ENCODE measurements around the gene IDH1.
A peak's percentile ranks its signal among the peaks of the same experiment; 100 is the strongest.
"Not testable (repeated sequence)": the region's sequence is repeated elsewhere in the genome, so short reads cannot be mapped to it uniquely, and the experiment has no call there.

IDH1 gene

DNA sequence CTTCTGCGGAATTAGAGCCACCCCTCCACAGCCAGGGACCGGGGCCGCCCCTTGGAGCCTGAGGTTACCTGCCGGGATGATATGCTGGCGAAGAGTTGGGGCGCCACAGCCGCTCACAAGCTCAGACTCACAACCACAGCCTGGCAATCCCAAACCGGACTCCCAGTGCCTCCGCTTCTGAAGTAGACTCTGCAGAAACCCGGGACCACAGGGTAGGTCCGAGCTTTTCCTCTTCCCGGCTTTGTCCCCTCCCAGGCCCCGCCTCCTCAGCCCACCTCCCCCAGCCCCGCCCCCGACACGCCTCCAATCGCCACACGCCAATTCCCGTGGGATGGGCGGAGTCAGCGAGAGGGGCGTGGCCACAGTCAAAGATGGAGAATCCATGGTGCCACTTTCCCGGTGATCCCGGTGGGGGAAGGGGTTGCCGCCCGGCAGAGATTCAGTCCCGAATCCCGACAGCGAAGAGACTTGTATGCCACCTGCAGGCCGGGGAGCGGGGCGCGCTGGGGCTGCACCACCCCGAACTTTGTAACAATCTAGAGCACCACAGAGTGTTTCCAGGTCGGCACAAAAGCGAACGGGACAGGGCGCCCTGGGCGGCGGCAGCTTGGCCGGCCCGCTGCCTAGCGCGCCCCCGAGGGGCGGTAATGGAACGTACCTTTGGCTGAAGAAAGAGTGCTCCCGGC is at the start of gene IDH1:
TSS of gene IDH1 (minus strand) at position 201 of the 686 bp plus-strand sequence. CDS start 3,520 bp downstream, outside the sequence.
- peak; percentile 84 for DNase-seq

DNA sequence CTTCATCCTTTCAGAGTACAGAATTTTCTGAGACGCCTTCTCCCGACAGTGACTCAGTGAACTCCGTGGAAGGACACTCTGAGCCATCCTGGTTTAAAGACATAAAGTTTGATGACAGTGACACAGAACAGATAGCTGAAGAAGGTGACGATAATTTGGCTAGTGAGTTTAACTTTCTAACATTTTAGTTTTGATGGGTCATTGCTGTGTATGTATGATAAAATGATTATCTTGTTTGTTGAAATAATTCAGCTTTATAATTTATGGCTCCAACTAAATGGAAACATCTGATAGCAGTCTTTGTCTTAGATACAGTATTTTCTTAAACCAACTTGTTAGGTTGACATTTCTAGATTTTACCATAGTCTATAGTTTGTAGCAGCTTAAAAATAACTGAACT is 49.3 kb upstream of the IDH1 start:
- DNase-seq, result no peak

- no peak for DNase-seq
Observed at GRCh38 chr2:208300847-208301618, 46.2 kb upstream of the IDH1 start.

DNA sequence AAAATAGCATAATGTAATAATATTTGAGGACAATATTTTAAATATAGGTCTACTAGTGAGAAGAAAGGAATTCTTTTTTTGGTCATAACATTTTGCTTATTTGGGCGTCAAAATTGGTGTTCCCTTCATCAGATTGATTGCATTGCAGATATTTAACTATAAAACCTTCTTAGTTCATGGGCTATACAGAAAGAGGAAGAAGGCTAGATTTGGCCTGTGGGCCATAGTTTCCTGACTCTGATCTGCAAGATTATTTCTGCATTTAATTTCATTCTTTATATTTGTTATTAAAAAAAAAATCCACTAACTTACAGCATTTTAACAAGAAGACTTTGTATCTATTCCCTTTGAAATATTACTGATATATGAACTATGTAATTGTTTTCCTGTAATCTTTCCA is 43.1 kb upstream of the IDH1 start:
- DNase-seq, result no peak

DNA sequence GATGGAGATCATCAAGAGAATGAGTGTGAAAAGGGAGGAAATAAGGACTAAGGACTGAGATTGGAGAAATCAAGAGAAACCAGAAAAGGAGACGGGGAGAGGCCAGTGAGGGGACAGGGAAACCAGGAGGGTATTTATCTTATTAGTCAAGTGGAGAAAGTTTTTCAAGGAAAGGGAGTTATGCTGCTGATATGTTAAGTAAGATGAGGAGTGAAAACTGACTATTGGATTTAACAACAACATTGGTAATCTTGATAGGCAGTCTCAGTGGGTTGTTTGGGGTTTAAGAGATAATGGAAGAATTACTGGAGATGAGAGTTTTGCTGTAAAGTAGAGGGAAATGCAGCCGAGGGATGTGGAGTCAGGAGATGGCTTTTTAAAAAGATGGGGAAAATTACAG is 41.7 kb upstream of the IDH1 start:
- no peak for DNase-seq

DNA sequence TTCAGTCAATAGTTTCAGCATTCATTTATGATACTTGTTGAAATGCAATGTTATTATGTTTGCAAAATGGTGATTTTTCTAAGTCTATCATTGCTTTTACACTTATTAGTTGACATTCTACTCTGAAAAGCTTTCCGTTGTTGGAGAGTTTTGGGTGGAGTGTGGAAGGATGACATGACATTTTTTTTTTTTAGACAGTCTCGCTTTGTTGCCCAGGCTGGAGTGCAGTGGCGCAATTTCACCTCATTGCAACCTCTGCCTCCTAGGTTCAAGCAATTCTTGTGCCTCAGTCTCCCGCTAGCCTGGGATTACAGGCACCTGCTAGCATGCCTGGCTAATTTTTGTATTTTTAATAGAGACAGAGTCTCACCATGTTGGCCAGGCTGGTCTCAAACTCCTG is 41.0 kb upstream of the IDH1 start:
- DNase-seq, result no peak

DNA sequence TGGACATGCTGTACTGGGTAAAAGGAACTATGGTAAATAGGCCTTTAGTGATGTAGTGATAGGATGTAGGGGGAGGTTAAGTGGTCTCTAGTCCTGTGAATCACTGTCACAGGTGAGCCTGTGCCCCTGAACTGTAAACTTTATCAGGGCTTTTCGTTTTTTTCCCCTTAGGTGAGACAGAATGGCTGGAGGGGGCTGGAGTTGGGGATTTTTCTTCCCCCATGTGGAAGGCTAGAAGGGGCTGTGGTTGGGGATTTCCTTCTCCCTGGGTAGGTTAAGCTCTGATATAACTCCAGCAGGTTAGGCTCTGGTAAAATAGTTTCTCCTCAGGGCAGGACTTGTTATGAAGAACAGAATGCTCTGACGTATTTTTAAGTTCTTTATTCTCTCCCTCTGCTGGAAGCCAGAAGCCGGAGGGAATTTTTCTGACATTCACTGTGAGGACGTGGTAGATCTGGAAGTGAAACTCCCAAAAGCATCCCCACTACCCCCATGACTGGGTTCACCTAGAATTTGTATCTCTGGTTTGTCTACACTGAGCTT is 39.7 kb upstream of the IDH1 start:
- no peak for DNase-seq

- no peak for DNase-seq
Observed at GRCh38 chr2:208285853-208286252, 31.0 kb upstream of the IDH1 start.

DNA sequence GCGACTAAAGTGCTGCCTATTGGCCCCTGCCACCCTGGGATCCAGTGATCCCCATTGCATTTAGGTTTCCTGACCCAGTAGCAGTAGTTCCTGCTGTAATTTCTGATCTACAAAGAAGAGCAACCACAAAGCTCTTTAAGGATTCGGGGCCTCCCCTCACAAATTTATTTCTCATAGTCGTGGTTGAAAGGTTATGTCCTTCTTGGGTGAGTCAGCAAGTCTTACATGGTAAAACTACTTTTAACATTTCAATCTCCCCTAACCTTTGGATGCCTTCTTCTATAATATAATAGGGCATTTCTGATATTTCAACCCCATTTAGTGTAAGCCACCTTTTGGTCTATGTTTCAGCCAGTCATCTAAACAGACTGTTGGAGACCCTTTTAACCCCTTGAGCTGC is 26.1 kb upstream of the IDH1 start:
- DNase-seq, result no peak

- DNase-seq, result no peak
Observed at GRCh38 chr2:208280234-208280633, 25.4 kb upstream of the IDH1 start.

DNA sequence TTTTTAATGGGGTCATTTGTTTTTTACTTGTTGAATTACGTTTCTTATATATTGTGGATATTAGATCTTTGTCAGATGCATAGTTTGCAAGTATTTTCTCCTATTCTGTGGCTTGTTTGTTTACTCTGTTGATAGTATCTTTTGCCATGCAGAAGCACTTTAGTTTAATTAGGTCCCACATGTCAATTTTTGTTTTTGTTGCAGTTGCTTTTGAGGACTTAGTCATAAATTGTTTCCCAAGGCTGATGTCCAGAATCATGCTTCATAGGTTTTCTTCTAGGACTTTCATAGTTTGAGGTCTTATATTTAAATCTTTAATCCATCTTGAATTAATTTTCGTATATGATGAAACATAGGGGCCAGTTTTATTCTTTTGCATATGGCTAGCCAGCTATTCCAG is 24.4 kb upstream of the IDH1 start:
- no peak for DNase-seq

DNA sequence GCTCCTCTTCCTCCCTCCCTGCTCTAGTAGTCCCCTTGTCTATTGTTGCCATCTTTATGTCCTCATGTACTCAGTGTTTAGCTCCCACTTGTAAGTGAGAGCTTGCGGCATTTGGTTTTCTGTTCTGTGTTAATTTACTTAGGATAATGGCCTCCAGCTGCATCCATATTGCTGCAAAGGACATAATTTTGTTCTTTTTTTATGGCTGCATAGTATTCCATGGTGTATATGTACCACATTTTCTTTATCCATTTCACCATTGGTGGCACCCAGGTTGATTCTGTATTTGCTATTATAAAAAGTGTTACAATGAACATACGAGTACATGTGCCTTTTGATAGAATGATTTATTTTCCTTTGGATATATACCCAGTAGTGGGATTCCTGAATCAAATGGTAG is 23.7 kb upstream of the IDH1 start:
- DNase-seq, result no peak

GRCh38 chr2:208274748-208275147 is 19.9 kb upstream of the IDH1 start:
- no peak for DNase-seq

GRCh38 chr2:208269091-208269490 is 14.2 kb upstream of the IDH1 start:
- DNase-seq, result peak; percentile 13

DNA sequence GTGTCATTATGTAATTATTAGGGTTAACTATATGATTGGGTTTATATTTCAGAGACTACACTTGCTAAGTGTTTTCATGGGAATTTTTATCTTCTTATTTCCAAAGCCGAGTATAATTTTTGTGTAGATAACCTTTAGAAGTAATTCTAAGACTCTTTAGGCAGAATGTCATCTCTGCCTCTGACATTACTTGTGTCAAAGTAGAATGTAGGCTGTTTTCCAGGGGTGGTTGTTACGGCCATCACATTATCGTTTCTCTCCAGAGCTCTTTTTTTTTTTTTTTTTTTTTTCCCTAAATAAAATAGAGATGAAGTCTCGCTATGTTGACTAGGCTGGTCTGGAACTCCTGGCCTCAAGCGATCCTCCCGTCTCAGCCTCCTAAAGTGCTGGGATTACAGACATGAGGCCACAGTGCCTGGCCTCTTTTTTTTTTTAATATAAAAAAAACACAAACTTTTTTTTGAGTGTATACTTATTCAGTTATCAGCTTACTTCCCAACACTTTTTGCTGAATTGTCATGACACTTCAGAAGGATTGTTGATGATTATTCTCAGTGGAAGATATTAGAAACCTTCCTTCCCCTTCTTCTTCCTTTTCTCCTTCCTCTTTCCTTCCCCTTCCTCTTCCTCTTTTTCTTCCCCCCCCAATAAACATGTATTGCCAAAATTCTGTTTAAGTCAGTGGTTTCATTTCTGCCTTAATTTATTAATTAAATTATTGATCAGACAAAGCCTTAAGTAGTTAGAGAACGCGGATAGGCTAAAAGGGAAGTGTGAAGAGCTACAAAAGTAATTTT is 13.5 kb upstream of the IDH1 start:
- no peak for DNase-seq

GRCh38 chr2:208267526-208267925 is 12.7 kb upstream of the IDH1 start:
- not testable (repeated sequence) for DNase-seq

GRCh38 chr2:208266936-208267335 is 12.1 kb upstream of the IDH1 start:
- DNase-seq, result no peak

DNA sequence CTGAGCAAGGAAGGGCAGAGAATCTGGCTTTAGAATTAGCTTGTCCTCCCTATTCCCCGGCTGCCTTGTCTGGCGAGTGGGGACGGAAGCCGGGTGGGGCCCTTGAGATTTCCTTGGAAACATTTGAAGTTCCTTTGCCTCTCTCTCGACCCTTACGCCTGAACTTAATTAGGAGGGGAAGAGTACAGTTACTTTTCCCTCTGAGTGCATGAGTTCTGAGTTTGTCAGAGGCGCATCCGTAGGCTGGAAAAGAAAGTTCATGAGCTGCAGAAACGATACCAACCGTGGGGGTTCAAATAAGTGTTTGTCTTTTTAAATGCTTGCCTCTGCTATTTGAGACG is 11.7 kb upstream of the IDH1 start:
- DNase-seq, result no peak

- DNase-seq, result peak; percentile 97
Observed at GRCh38 chr2:208265801-208266552, 11.1 kb upstream of the IDH1 start, which contains the start of gene PIKFYVE. PIKFYVE (plus strand) TSS chr2:208266255; CDS start chr2:208271520, 5,265 bp downstream.

- peak; percentile 19 for DNase-seq
Observed at GRCh38 chr2:208265371-208265800, 10.5 kb upstream of the IDH1 start.

- not testable (repeated sequence) for DNase-seq
Observed at GRCh38 chr2:208256849-208257813, 2.3 kb upstream of the IDH1 start.
